SU-DHL-6 (cell line): ENCODE data around the gene ARHGAP26.

Experiments
- H2AFZ ChIP-seq: fragments of 200-600 bp; sonication (generic); 2 replicates; pipeline ENCODE4 v1.6.1; 2014; ENCODE audit warnings: low read depth, mild to moderate bottlenecking, moderate library complexity, mixed read lengths, antibody characterized with exemption, low read length; ENCODE audit not compliant: severe bottlenecking
- H3F3A ChIP-seq: fragments of 200-600 bp; shearing (Covaris generic); 2 replicates; pipeline ENCODE4 v1.6.0; 2016; ENCODE audit warnings: antibody characterized with exemption, mild to moderate bottlenecking; ENCODE audit not compliant: insufficient read depth
- H3K27ac ChIP-seq: fragments of 200-600 bp; sonication (generic); 2 replicates; pipeline ENCODE4 v1.5.1; 2016; ENCODE audit warnings: low read depth, mild to moderate bottlenecking, low read length, moderate library complexity, mixed read lengths
- H3K27me3 ChIP-seq: fragments of 200-600 bp; sonication (generic), shearing (Covaris generic); 2 replicates; pipeline ENCODE4 v1.6.0; 2014; ENCODE audit warnings: mild to moderate bottlenecking, low read length
- H3K36me3 ChIP-seq: fragments of 200-600 bp; sonication (generic); 2 replicates; pipeline ENCODE4 v1.6.1; 2014; ENCODE audit warnings: mild to moderate bottlenecking, low read length, mixed read lengths
- H3K4me2 ChIP-seq: fragments of 300-600, 200-600 bp; shearing (Covaris generic), sonication (generic); 2 replicates; pipeline ENCODE4 v1.6.0; 2014; ENCODE audit warnings: low read length, low read depth, mild to moderate bottlenecking; ENCODE audit not compliant: poor library complexity, severe bottlenecking
- H3K4me3 ChIP-seq: fragments of 200-600 bp; sonication (generic); 2 replicates; pipeline ENCODE4 v1.5.1; 2014; ENCODE audit warnings: antibody characterized with exemption, low read length, mild to moderate bottlenecking, mixed read lengths; ENCODE audit not compliant: insufficient read depth, poor library complexity, severe bottlenecking
- H3K79me2 ChIP-seq: fragments of 200-600 bp; sonication (generic); 2 replicates; pipeline ENCODE4 v1.6.1; 2014; ENCODE audit warnings: mild to moderate bottlenecking, low read length, moderate library complexity; ENCODE audit not compliant: insufficient read depth
- H3K9ac ChIP-seq: fragments of 200-600 bp; sonication (generic); 2 replicates; pipeline ENCODE4 v1.7.0; 2014; ENCODE audit warnings: mild to moderate bottlenecking, low read length
- H3K9me2 ChIP-seq: fragments of 200-600 bp; sonication (generic); replicated peaks from 2 replicates; pipeline ENCODE4 v1.6.1; 2014; ENCODE audit warnings: low read length; ENCODE audit not compliant: insufficient read depth
- H3K9me3 ChIP-seq: fragments of 200-600 bp; sonication (generic); 2 replicates; pipeline ENCODE4 v1.6.1; 2014; ENCODE audit warnings: low read length, mixed read lengths; ENCODE audit not compliant: insufficient read depth
- H4K20me1 ChIP-seq: fragments of 200-600 bp; sonication (generic); 2 replicates; pipeline ENCODE4 v1.6.1; 2014; ENCODE audit warnings: low read depth, mild to moderate bottlenecking, antibody characterized with exemption, low read length, moderate library complexity, mixed read lengths
- CTCF ChIP-seq: fragments of 200-600 bp; sonication (generic); IDR thresholded peaks from one replicate; pipeline ENCODE4 v1.5.1; 2017; ENCODE audit warnings: antibody characterized with exemption, mild to moderate bottlenecking, low read length, moderate library complexity; ENCODE audit not compliant: insufficient read depth, poor library complexity, severe bottlenecking
- EZH2phosphoT487 ChIP-seq: fragments of 200-600 bp; sonication (generic), shearing (Covaris generic); conservative IDR thresholded peaks from 2 replicates; pipeline ENCODE4 v1.6.1; 2018; ENCODE audit warnings: mild to moderate bottlenecking, antibody characterized with exemption, low read length, moderate library complexity, mixed read lengths

ARHGAP26 gene

GRCh38 chr5:143197260-143197656, 427.1 kb downstream of the ARHGAP26 start:
- no peak overlapping the region for H3K4me2 ChIP-seq
- no peak overlapping the region for H2AFZ ChIP-seq
- no peaks in the 10 kb centered on the region for H4K20me1 ChIP-seq
- no peaks in the 10 kb centered on the region for H3K27me3 ChIP-seq
- TF ChIP-seq EZH2phosphoT487 (no peak), CTCF (no peak)
- H3K36me3 ChIP-seq = no peaks in the 10 kb centered on the region
- H3K9ac ChIP-seq = no peak overlapping the region
- no peaks in the 10 kb centered on the region for H3K79me2 ChIP-seq
- H3K4me3 ChIP-seq = no peak overlapping the region
- no peaks in the 10 kb centered on the region for H3K9me3 ChIP-seq
- H3K9me2 ChIP-seq = 0 out of 2 replicates have a peak, but pooled peaks cover 3% of the 10 kb centered on the region
- H3K27ac ChIP-seq = no peak overlapping the region
- no peaks in the 10 kb centered on the region for H3F3A ChIP-seq

GRCh38 chr5:143198332-143198731, 428.2 kb downstream of the ARHGAP26 start:
- Histone ChIP-seq H3K27ac (no peak overlapping the region), H3K79me2 (no peaks in the 10 kb centered on the region), H4K20me1 (no peaks in the 10 kb centered on the region)

GRCh38 chr5:143199161-143199560, 429.0 kb downstream of the ARHGAP26 start:
- Histone ChIP-seq H3K27me3 (no peaks in the 10 kb centered on the region), H3K36me3 (no peaks in the 10 kb centered on the region), H3K9ac (no peak overlapping the region), H3K27ac (no peak overlapping the region), H3K79me2 (no peaks in the 10 kb centered on the region), H3K9me2 (no peaks in the 10 kb centered on the region), H3F3A (no peaks in the 10 kb centered on the region), H3K4me2 (no peak overlapping the region), H2AFZ (no peak overlapping the region), H4K20me1 (no peaks in the 10 kb centered on the region), H3K9me3 (no peaks in the 10 kb centered on the region), H3K4me3 (no peak overlapping the region)
- TF ChIP-seq CTCF (no peak), EZH2phosphoT487 (no peak)

More at GRCh38 chr5:143198332-143198731, 428.2 kb downstream of the ARHGAP26 start:
- Histone ChIP-seq H3K36me3 (no peaks in the 10 kb centered on the region), H3K9me3 (no peaks in the 10 kb centered on the region), H3K9me2 (0 out of 2 replicates have a peak, but pooled peaks cover 3% of the 10 kb centered on the region), H3K9ac (no peak overlapping the region), H3K27me3 (no peaks in the 10 kb centered on the region), H3K4me3 (no peak overlapping the region), H3F3A (no peaks in the 10 kb centered on the region), H3K4me2 (no peak overlapping the region), H2AFZ (no peak overlapping the region)
- TF ChIP-seq EZH2phosphoT487 (no peak), CTCF (no peak)
